ENCODE measurements around the gene CERS6.

Gene CERS6

DNA sequence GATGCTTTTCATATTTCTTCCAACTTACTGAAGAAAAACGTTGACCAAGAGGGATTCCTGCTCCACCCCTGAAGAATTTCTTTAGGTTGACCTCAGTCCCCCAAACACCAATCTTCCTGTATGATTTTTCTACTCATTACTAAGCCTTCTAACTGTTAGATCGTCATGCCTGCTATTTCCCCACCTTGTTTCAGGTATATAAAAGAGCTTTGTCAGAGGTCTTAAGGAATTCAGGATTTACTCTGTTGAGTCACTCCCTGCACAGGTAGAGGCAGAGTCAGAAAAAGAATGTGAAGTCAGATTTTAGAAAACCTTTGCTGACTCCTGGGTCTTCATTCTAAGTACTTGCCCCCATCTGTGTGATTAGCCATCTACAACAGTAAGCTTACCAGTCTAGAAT lies 262.6 kb downstream of the CERS6 start:
- TF ChIP-seq CTCF (IDR thresholded peaks at IDR 0.05; ENCODE audit: low read depth, low read length, missing control alignments): no peak

DNA sequence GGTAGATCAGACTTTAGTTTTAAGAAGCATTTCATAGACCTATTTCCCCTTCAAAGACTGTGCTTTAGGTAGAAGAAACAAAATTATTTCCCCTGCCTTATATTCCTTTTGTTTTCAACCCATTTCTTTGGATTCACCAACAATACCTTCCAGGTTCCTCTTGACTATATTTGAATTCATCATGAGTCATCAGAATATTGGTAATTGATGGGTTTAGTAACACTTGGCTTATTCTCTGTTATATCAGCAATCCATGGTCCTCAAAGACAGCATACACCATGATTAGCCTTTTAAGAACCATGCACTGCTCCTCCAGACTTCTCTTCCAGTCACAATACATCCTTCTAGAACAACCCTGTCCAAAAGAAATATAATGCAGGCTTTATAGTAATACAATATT lies 263.4 kb downstream of the CERS6 start:
- TF ChIP-seq CTCF (IDR thresholded peaks at IDR 0.05; ENCODE audit: low read depth, low read length, missing control alignments): no peak
- no peak for DNase-seq (ENCODE audit: extremely low read depth, low read depth)
- H3K4me3 ChIP-seq (replicated peaks; ENCODE audit: low read depth, low read length): no peak overlapping the region

More for the DNA sequence above, 262.6 kb downstream of the CERS6 start:
- H3K4me3 ChIP-seq (replicated peaks; ENCODE audit: low read depth, low read length): no peak overlapping the region
- no peak for DNase-seq (ENCODE audit: extremely low read depth, low read depth)

- no peak for TF ChIP-seq CTCF (IDR thresholded peaks at IDR 0.05; ENCODE audit: low read depth, low read length, missing control alignments)
- DNase-seq (ENCODE audit: extremely low read depth, low read depth): peak; percentile 38
- no peak overlapping the region for H3K4me3 ChIP-seq (replicated peaks; ENCODE audit: low read depth, low read length)
Observed at GRCh38 chr2:168722592-168722991, 266.5 kb downstream of the CERS6 start.

DNA sequence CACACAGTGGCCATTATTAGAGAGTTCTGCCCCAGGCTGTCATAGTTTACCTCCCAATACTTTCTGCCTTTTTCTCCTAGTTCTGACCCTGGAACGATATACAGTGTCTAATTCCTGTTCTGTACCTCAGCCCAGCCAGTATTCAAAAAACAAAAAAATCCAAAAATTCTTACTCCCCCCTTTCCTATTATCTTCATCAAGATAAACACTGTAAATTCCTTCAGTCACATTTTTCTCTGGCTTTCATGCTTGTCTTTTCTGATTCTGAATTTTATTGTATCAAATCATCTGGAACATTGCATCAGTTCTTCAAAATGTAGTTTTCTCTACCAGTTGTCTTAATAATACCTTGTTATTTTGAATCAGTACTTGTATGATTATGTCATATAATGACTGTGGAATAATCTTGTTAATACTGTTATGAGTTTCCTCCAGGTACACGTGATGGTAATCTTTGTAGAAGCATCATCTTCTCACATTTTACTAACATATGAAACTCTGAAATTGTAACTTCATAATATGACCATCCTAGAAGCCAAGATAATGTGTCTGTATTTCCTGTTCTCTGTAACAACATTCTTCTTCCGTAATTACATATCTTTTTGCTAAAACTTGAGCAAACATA lies 267.3 kb downstream of the CERS6 start:
- no peak for DNase-seq (ENCODE audit: extremely low read depth, low read depth)
- no peak for TF ChIP-seq CTCF (IDR thresholded peaks at IDR 0.05; ENCODE audit: low read depth, low read length, missing control alignments)
- H3K4me3 ChIP-seq (replicated peaks; ENCODE audit: low read depth, low read length): no peak overlapping the region

GRCh38 chr2:168726375-168726774 lies 270.3 kb downstream of the CERS6 start:
- no peak overlapping the region for H3K4me3 ChIP-seq (replicated peaks; ENCODE audit: low read depth, low read length)

DNA sequence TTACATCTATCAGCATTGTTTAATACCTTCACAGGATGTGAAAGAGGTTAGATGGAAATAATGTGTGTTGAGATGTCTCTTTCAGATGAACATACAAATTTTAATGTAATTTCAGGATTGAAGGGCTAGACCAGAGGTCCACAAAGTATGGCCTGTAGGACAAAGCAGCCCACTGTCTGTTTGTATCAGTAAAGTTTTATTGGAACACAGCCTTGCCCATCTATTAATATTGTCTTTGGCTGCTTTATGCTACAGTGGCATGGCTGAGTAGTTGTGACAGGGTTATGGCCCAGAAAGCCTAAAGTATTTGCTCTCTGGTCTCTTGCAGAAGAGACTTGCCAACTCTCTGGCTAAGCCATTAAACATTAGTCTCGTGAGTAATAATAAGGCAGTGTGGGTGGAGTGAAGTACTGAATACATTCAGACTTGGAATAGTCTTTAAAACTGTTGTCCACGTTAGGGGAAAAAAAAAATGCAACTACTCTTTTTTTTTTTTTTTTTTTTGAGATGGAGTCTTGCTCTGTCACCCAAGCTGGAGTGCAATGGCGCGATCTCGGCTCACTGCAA lies 271.9 kb downstream of the CERS6 start:
- H3K4me3 ChIP-seq (replicated peaks; ENCODE audit: low read depth, low read length): no peak overlapping the region
- TF ChIP-seq CTCF (IDR thresholded peaks at IDR 0.05; ENCODE audit: low read depth, low read length, missing control alignments): no peak
- no peak for DNase-seq (ENCODE audit: extremely low read depth, low read depth)

More at GRCh38 chr2:168726375-168726774, 270.3 kb downstream of the CERS6 start:
- no peak for TF ChIP-seq CTCF (IDR thresholded peaks at IDR 0.05; ENCODE audit: low read depth, low read length, missing control alignments)
- DNase-seq (ENCODE audit: extremely low read depth, low read depth): no peak
